GM18868 (cell line): ENCODE measurements around the gene NR4A1.

Experiments used
- ATAC-seq: cut with Tn5 transposase; IDR thresholded peaks from one replicate; pipeline ENCODE4 v1.9.1; 2021; ENCODE audit warnings: mild to moderate bottlenecking, moderate library complexity; ENCODE audit not compliant: unreplicated experiment

The NR4A1 gene

GRCh38 chr12:52050758-52051541, at the start of gene NR4A1:
NR4A1 (plus strand) TSS chr12:52051442; CDS start chr12:52054329, 2,887 bp downstream.
- peak; percentile 86 for ATAC-seq

DNA sequence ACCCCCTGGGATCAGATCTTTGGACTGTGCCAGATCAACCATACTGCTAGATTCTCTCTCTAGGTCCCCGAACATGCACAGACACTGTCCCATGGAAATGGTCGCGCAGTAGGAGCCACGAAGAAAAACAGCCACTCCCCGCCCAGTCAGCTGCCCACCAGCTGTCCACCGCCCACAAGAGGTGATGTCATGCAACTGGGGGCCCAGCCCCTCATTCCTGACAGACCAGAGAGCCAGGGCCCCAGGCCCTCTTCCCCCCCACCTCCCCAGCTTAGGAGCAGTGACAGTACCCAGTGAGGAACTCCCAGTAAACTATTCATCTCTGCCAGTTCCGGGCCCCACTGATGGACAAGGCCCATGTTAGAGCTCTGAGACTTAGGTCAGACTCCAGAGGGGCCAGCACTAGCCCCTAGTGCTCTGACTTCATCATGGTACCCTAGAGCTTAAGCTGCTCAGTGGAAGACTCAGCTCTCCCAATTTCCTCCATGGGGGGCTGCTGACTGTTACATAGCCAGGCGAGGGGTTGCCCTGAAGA, 48.2 kb upstream of the NR4A1 start:
- ATAC-seq: no peak

DNA sequence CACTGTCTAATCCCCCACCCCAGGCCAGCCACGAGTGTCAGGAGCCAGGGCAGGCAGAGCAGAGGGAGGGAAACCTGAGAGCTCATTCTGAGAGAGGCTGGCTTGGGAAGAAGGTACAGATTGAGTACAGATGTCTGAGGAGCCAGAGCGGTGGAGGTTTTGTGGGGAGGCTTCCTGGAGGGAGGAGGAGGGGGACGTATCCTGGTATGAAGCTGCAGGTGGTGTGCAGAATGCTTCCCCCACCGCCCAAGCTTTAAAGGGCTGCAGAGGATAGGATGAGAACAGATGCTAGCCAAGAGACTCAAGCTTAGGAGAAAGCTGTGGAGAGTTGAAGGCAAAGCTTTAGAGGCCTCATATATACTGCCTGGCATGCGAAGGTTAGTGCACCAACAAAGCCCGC, 47.7 kb upstream of the NR4A1 start:
- no peak for ATAC-seq

GRCh38 chr12:52004042-52004648, 47.1 kb upstream of the NR4A1 start:
- no peak for ATAC-seq

GRCh38 chr12:52005218-52005902, 45.9 kb upstream of the NR4A1 start:
- ATAC-seq: no peak

DNA sequence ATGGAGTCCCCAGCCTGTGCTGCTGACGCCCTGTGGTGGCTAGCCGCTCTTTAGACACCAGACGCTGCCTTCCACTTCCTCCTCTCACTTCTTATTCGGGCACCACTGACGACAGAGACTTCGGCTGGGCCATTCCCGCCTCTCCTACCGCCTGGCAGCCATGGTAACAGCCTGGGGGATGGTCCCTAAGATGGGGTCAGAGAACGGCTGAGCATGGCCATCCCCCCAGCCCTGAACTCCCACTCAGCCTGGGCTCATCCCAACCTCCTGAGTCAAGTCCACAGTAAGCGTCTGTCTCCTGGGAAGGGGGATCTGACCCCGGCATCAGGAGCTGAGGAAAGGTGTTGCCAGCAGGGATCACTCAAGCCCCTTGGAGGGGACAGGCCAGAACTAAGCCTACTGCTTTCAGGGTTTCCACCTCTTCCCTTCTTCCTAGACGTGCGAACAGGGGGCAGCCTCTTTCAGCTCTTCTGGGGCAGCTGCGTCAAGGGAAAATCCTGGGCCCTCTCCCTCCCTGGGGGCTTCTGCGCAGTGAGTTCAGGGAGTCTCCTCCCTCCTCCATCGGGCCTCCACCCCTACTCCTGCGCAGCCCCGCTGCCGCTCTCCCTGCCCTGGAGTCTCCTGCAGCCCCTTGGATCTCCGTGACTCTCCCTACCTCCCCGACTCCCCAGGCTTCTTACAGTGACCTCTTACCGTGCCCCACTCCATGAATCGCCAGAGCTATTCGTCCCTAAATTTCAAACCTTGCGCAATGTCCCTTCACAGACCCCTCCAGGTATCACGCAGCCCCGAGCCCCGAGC, 45.1 kb upstream of the NR4A1 start:
- ATAC-seq: peak; percentile 77

DNA sequence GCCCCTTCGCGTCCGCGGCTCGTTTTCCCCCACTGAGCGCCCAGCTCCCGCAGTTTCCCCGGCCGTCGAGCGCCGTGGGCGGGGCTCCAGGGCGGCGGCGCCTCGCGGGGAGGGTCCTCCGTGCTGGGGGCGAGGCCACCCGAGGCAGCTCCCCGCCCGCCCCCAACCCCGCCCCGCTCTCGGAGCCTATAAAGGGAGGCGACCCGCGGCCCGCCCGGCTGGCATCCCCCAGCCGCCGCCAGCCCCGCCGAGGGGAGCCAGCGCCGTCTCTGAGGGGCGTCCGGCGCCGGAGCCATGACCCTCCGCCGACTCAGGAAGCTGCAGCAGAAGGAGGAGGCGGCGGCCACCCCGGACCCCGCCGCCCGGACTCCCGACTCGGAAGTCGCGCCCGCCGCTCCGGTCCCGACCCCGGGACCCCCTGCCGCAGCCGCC, 44.5 kb upstream of the NR4A1 start, which contains the start of gene TAMALIN:
Gene TAMALIN, plus strand, starts transcription at position 221 of the 432 bp plus-strand sequence. Its CDS starts 74 bp downstream, at position 295.
- ATAC-seq: no peak

DNA sequence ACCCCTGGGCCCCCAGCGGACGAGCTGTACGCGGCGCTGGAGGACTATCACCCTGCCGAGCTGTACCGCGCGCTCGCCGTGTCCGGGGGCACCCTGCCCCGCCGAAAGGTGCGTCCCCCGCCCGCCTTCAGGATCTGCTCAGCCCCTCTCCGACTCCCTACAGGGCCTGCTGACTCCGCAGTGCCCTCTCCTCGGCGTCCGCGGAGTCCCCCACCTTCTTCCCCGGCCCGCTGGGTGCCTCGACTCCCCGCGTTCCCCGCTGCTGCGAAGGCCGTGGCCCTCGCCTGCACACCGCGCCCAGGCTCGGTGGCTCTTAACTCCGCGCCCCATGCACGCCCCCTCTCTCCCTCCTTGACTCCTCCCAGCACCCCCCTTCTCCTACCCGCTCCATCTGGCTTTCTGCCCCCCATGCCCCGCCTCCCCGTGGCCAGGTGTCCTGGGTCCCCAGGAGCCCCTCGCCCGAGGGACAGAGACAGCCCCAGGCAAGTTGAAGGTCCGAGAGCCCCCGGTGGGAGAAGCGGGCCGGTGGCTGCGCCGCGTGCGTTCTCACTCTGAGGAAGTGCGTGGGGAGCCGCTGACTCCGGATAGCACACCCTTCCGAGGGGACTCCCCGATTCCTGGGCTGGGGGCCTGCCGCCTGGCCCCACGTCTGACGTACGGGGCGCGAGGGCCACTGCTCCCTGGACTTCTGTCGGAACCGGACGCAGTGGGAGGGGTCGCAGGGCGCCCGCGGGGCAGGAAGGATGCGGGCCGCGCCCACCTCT, 43.9 kb upstream of the NR4A1 start:
- no peak for ATAC-seq

GRCh38 chr12:52007982-52008510, 43.2 kb upstream of the NR4A1 start:
- no peak for ATAC-seq

DNA sequence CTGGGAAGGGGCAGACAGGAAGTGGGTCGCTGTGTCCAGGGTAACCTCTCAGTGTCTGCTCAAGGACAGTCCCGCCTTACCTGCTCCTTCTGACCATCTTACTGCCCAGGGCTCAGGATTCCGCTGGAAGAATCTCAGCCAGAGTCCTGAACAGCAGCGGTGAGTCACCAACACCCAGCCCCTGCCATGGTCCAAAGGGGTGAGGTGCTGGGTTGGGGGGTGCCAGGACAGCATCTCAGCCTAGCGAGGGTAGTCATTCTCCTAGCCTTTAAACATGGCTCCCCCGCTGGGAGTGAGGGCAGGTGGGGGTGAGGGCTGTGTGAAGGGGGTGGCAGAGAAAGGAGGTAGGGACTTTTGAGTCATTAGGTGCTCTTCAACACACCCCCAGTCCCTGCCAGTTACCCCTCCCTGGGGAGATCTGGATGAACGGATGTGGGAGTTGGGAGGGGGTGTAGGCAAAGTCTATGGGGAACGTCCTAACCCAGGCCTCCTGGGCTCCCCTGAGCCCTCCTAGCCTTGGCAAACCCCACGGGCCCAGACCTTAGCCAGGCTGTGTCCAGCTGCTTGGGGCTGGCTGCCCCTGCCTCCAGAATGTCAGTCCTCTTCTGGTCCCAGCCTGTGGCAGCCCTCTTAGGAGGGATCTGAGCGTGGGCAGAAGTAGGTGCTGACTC, 42.0 kb upstream of the NR4A1 start:
- no peak for ATAC-seq

GRCh38 chr12:52010152-52010622, 41.1 kb upstream of the NR4A1 start:
- ATAC-seq: no peak

DNA sequence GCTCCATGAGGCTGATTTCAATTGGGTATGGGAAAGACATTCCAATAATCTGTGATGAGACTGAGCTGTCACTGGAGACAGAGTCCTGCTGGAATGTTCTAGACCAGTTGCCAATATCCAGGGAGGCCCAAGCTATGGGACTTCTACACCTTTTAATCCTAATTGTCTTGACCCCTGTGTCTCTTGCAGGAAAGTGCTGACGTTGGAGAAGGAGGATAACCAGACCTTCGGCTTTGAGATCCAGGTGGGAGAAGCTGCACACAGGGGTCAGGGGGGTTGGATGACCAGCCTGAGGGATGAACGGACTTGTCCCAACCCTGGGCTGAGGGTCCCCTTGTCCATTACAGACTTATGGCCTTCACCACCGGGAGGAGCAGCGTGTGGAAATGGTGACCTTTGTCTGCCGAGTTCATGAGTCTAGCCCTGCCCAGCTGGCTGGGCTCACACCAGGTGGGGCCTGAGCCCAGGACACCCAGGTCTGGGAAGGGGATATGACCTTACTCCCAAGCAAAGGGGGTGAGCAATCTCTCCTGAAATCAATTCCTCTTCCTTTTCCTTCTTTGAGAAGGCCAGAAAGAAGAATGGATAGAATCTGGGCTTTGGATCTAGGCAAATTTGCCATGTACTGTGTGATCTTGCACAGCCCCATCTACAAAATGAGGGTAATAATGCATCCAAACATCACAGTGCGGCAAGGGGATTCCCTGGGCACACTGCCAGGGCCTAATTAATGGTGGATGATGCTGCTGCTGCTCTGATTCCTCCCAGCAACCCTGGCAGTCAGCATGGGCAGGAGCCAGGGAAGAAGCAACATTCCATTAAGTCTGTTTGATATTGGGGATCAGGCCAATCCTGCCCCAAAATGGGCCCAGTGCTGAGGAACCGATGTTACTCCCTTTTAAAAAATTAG, 40.3 kb upstream of the NR4A1 start:
- no peak for ATAC-seq

DNA sequence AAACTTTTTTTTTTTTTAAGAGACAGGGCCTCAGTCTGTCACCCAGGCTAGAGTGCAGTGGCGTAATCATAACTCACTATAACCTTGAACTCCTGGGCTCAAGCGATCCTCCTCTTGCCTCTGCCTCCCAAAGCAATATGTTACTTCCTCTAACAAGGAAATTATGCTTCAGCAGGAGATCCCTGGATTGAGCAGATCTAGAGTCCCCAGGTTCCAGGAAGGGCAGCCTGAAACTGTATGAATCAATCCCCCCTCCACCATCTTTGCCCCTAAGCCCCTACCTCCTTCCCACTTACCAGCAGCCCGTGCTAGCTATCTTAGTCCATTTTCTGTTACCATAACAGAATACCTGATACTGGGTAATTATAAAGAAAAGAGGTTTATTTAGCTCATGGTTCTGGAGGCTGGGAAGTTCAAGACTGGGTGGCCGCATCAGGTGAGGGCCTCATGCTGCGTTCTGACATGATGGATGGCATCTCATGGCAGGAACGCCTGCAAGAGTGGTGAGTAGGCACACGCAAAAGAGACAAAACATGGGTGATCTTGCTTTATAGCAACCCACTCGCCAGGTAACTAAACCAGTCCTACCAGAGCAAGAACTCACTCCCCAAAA, 39.5 kb upstream of the NR4A1 start:
- ATAC-seq: no peak

- ATAC-seq: no peak
These were observed 37.5 kb upstream of the NR4A1 start for GRCh38 chr12:52013626-52014310.

- ATAC-seq: no peak
These were observed 36.4 kb upstream of the NR4A1 start for GRCh38 chr12:52014567-52015530.

- no peak for ATAC-seq
These were observed 35.7 kb upstream of the NR4A1 start for GRCh38 chr12:52015532-52016041.
